Left lung (tissue), 10 donors: ENCODE results near the gene SRRD. TPM values are rescaled to one million over a fixed set of nuclear protein-coding genes. Genes with fewer than 3 reads are reported as not detected.

Source experiments
- ATAC-seq: fragments of 200-7000 bp; cut with Tn5 transposase; one replicate; pipeline ENCODE4 v1.9.1; 2020; ENCODE audit warnings: moderate library complexity
- DNase-seq, 4 donors: peaks; one replicate each; pipeline ENCODE4 v3.0.0-alpha.2; 2013 to 2020
- H3K27ac ChIP-seq, 2 donors: fragments of 200-600 bp; sonication (generic) in 1 of 2; one replicate each; pipeline versions ENCODE4 v1.5.0 to v1.8.0; 2020 to 2021
- H3K27me3 ChIP-seq, 2 donors: fragments of 200-600 bp; sonication (generic) in 1 of 2; one replicate each; pipeline versions ENCODE4 v1.5.0 to v1.8.0; 2020 to 2021
- H3K36me3 ChIP-seq, 2 donors: fragments of 200-600 bp; sonication (generic) in 1 of 2; one replicate each; pipeline versions ENCODE4 v1.5.0 to v1.8.0; 2020 to 2021
- H3K4me1 ChIP-seq, 2 donors: fragments of 200-600 bp; one replicate each; pipeline ENCODE4 v1.8.0; 2021
- H3K4me3 ChIP-seq, 2 donors: fragments of 200-600 bp; sonication (generic) in 1 of 2; one replicate each; pipeline versions ENCODE4 v1.5.0 to v1.8.0; 2020 to 2021; ENCODE audit warnings: mild to moderate bottlenecking in 1 of 2
- H3K9me3 ChIP-seq, 2 donors: fragments of 200-600 bp; sonication (generic) in 1 of 2; one replicate each; pipeline versions ENCODE4 v1.5.0 to v1.8.0; 2020 to 2021
- CTCF ChIP-seq, 2 donors: fragments of 200-600 bp; sonication (generic) in 1 of 2; IDR thresholded peaks; one replicate each; pipeline versions ENCODE4 v1.5.0 to v1.8.0; 2021; ENCODE audit warnings: antibody characterized with exemption in 2 of 2
- intact Hi-C, 2 donors: fragments of 100-400 bp; cut with DNase I; formaldehyde crosslinking; loops; one replicate each; pipeline versions ENCODE4 v1.11.2 to v1.14.2; 2022
- polyA plus RNA-seq, 6 donors: library from polyadenylated mRNA; unstranded; fragments of 120-200 nt; gene quantifications; one replicate each; pipeline ENCODE4 v1.2.1, GENCODE V29; 2013; ENCODE audit not compliant: insufficient read length in 6 of 6
- total RNA-seq, 2 donors: library from RNA; stranded (reverse); fragmentation: NEBNext Ultra II Directional; extraction: Animal tissue kit (Norgen Biotek cat#: 25700); gene quantifications; one replicate each; pipeline ENCODE4 v1.2.1, GENCODE V29; 2021
- donor health status: DM: no; HTN: yes; CAD: no.
- donor health status: DM: no; HTN: no; CAD: no.

SRRD gene
- total and polyA plus RNA-seq, 8 donors = 18.5 to 33.1 (median 29.4) TPM

DNA sequence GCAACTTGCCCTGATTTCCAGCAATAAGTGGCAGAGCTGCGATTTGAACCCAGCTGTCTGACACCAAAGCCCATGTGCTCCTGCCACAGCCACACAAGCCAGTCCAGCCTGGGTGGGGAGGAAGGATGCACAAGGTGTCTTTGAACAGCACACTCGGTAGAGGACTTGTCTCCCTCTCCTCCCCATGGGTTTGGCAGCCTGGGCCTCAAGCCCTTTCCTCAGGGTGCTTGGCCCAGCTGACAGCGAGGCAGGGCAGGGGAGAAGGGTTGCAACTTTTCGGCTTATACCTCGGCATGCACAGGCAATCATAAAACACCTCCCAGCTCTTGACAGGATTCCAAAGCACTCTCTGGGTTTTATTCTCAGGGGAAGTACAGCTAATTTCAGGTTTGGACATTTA, 35.3 kb upstream of the SRRD start:
- H3K4me1 ChIP-seq = no peaks in the 10 kb centered on the region
- DNase-seq = no peak
- H3K27me3 ChIP-seq = no peaks in the 10 kb centered on the region
- intact Hi-C loops = no loop called here
- H3K4me3 ChIP-seq = no peak overlapping the region
- no peak overlapping the region for H3K27ac ChIP-seq
- H3K36me3 ChIP-seq = peaks cover 0 to 32% of the 10 kb centered on the region in 2 donors
- TF ChIP-seq CTCF (IDR thresholded peaks at IDR 0.05) = no peak
- no peaks in the 10 kb centered on the region for H3K9me3 ChIP-seq
- ATAC-seq = no peak

DNA sequence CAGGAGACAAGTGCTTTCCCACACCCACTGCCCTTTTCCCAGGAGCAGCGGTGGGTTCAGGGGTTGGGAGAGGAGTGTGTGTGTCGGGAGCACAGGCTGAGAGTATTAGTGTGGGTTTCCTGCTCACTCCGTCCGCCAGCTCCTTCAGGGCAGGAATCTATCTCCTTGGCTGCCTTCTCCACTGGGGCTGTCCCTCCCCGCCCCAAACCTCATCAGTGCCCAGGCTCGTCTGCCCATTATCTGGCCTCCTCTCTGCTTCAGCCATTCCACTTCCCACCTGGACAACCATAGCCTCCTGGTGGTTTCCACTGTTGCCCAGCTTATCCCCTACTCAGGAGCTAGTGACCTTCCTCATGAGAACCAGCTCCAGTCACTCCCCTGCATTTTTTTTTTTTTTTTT, 34.7 kb upstream of the SRRD start:
- Histone ChIP-seq H3K4me1 (no peaks in the 10 kb centered on the region), H3K27me3 (no peaks in the 10 kb centered on the region), H3K4me3 (no peak overlapping the region), H3K27ac (no peak overlapping the region), H3K9me3 (no peaks in the 10 kb centered on the region), H3K36me3 (peaks cover 0 to 38% of the 10 kb centered on the region in 2 donors)
- intact Hi-C loops = no loop called here
- no peak for TF ChIP-seq CTCF (IDR thresholded peaks at IDR 0.05)
- DNase-seq = no peak
- no peak for ATAC-seq

- Histone ChIP-seq H3K36me3 (peaks cover 0 to 43% of the 10 kb centered on the region in 2 donors), H3K27me3 (no peaks in the 10 kb centered on the region), H3K4me1 (no peaks in the 10 kb centered on the region), H3K27ac (no peak overlapping the region), H3K4me3 (no peak overlapping the region), H3K9me3 (no peaks in the 10 kb centered on the region)
- ATAC-seq = no peak
- DNase-seq = no peak
- intact Hi-C loops = no loop called here
- TF ChIP-seq CTCF (IDR thresholded peaks at IDR 0.05) = no peak
Observed at GRCh38 chr22:26450453-26451185, 33.1 kb upstream of the SRRD start.

DNA sequence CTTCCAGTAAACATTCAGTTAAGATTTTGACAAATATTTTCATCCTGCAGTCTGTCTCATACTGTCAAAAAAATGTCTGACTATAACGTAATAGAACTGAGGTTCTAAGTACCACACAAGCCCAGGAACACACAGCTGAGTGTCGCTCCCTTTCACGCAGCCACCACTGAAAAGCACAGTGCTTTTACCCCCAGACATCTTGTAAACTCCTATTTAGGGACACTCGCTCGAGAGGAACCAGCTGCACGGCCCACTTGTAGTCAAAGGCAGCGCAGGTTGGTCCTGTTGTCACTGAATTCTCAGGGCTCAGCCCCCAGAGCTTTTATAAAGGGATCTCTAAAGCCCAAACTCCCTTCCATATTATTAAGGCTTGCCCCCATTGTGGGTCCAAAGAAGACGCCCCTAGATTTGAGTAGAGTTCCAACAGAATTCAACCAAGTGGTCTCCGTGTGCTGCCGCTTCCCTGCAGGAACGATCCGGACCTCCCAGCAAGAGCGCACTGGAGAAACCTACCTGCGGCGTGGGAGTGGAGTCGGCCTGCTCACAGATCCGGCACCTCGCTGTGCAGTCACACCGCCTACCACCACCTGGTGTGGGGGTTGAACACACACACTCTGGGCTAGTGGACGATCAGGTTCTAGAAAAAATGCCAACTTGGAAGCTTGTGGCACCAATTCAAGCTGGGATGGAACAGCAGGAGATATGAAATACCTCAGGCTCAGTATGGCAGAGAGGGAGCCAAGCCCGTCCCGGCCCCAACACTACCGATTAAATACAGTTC, 31.3 kb upstream of the SRRD start:
- peaks cover 0 to 60% of the 10 kb centered on the region in 2 donors for H3K36me3 ChIP-seq
- H3K27ac ChIP-seq = no peak overlapping the region
- no peaks in the 10 kb centered on the region for H3K27me3 ChIP-seq
- no peak for ATAC-seq
- H3K4me3 ChIP-seq = no peak overlapping the region
- intact Hi-C loops = no loop called here
- no peaks in the 10 kb centered on the region for H3K4me1 ChIP-seq
- no peak for TF ChIP-seq CTCF (IDR thresholded peaks at IDR 0.05)
- no peaks in the 10 kb centered on the region for H3K9me3 ChIP-seq
- no peak for DNase-seq

GRCh38 chr22:26453216-26453615, 30.5 kb upstream of the SRRD start:
- no peaks in the 10 kb centered on the region for H3K27me3 ChIP-seq
- H3K36me3 ChIP-seq = peaks cover 0 to 68% of the 10 kb centered on the region in 2 donors
- no peak overlapping the region for H3K4me3 ChIP-seq
- DNase-seq (no peak), ATAC-seq (no peak)
- H3K4me1 ChIP-seq = no peaks in the 10 kb centered on the region
- intact Hi-C loops = no loop called here
- TF ChIP-seq CTCF (IDR thresholded peaks at IDR 0.05) = no peak
- no peak overlapping the region for H3K27ac ChIP-seq
- H3K9me3 ChIP-seq = no peaks in the 10 kb centered on the region
